IMR-90 (cell line): ENCODE results near the gene CCSER1.
"Not testable (repeated sequence)": the region's sequence is repeated elsewhere in the genome, so short reads cannot be mapped to it uniquely, and the experiment has no call there.

Source experiments
- BHLHE40 ChIP-seq: fragments of 150-350 bp; IDR thresholded peaks from 2 replicates; pipeline ENCODE4 v1.6.1; 2016; ENCODE audit warnings: mild to moderate bottlenecking, low read depth, low read length
- CEBPB ChIP-seq: IDR thresholded peaks from 2 replicates; pipeline ENCODE4 v1.6.1; 2012; ENCODE audit warnings: low read depth, low read length, improper control_type of control experiment
- CHD1 ChIP-seq: IDR thresholded peaks from 2 replicates; pipeline ENCODE4 v1.6.1; 2012; ENCODE audit warnings: low read depth, low read length, improper control_type of control experiment
- CTCF ChIP-seq: conservative IDR thresholded peaks from 2 replicates; pipeline ENCODE4 v1.5.1; 2012; ENCODE audit warnings: mild to moderate bottlenecking, low read depth, low read length, improper control_type of control experiment
- MAZ ChIP-seq: IDR thresholded peaks from 2 replicates; pipeline ENCODE4 v1.6.1; 2012; ENCODE audit warnings: low read depth, mild to moderate bottlenecking, low read length, improper control_type of control experiment, moderate library complexity, borderline replicate concordance
- MXI1 ChIP-seq: IDR thresholded peaks from 2 replicates; pipeline ENCODE4 v1.6.1; 2012; ENCODE audit warnings: low read depth, mild to moderate bottlenecking, low read length, moderate library complexity, borderline replicate concordance
- POLR2A ChIP-seq: IDR thresholded peaks from 2 replicates; pipeline ENCODE4 v1.6.1; 2012; ENCODE audit warnings: mild to moderate bottlenecking, low read depth, low read length
- RAD21 ChIP-seq: IDR thresholded peaks from 2 replicates; pipeline ENCODE4 v1.6.1; 2012; ENCODE audit warnings: low read length, improper control_type of control experiment
- RCOR1 ChIP-seq: IDR thresholded peaks from 2 replicates; pipeline ENCODE4 v1.6.1; 2012; ENCODE audit warnings: mild to moderate bottlenecking, low read length, improper control_type of control experiment; ENCODE audit not compliant: insufficient replicate concordance
- RFX5 ChIP-seq: IDR thresholded peaks from 2 replicates; pipeline ENCODE4 v1.8.0; 2012; ENCODE audit warnings: low read depth, mild to moderate bottlenecking, low read length, moderate library complexity
- SMC3 ChIP-seq: fragments of 150-350 bp; IDR thresholded peaks from 2 replicates; pipeline ENCODE4 v1.6.1; 2016; ENCODE audit warnings: low read depth, mild to moderate bottlenecking, antibody characterized with exemption, low read length, moderate library complexity
- USF2 ChIP-seq: fragments of 150-350 bp; IDR thresholded peaks from 2 replicates; pipeline ENCODE4 v1.6.1; 2017; ENCODE audit warnings: mild to moderate bottlenecking, antibody characterized with exemption, low read length, low read depth

DNA sequence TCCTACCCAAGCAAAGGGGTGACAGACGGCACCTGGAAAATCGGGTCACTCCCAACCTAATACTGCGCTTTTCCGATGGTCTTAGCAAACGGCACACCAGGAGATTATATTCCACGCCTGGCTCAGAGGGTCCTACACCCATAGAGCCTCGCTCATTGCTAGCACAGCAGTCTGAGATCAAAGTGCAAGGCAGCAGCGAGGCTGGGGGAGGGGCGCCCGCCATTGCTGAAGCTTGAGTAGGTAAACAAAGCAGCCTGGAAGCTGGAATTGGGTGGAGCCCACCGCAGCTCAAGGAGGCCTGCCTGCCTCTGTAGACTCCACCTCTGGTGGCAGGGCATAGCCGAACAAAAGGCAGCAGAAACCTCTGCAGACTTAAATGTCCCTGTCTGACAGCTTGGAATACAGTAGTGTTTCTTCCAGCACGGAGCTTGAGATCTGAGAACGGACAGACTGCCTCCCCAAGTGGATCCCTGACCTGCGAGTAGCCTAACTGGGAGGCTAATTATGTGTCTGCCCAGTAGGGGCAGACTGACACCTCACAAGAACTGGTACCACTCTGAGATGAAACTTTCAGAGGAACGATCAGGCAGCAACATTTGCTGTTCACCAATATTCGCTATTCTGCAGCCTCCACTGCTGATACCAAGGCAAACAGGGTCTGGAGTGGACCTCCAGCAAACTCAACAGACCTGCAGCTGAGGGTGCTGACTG is 784.7 kb downstream of the CCSER1 start:
- not testable (repeated sequence) for TF ChIP-seq POLR2A, CTCF, MXI1, RAD21, CEBPB, RCOR1, BHLHE40, CHD1, RFX5, USF2, SMC3, MAZ
